ENCODE data around the gene SLC19A2.
A peak's percentile ranks its signal among the peaks of the same experiment; 100 is the strongest.
"Not testable (repeated sequence)": the region's sequence is repeated elsewhere in the genome, so short reads cannot be mapped to it uniquely, and the experiment has no call there.

Gene SLC19A2

DNA sequence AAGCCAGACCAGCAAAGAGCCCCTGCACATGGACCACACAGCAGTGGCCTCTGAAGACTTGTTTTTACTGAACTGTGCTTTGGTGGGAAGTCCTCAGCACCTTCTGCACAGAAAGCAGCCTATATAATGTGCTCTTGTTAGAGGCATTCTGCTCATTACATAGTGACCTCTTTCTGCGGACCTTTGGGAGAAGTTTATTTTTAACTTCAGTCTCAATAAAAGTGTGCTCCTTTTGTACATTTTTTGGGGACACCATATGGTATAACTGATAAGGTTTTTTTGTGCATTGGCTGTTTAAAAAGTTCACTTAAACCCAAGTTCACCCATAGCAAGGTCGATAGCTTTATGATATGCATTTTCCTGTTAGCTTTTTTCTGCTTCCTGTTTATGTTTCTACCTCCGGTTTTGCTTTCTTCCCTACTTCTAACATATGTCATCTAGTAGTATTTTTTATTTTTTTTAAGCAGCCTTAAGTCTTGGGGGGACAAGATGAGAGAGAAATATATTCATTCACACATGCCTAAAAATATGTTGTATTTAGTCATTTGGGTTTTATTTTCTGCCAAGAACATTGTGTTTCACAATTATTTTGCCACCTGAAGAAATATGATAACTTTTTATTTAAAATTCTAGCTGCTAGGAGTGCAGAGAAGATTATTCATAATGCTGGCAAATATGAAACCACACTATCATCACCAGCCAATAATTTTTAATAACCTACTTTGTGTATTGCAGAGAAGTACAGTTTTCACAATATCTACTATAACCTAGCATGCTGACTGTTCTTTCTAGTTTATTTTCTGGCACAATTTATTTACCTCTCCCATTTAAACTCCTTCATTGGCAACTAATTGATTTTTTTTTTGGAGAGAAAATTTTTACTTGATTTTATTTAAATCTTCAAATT is 22.9 kb upstream of the SLC19A2 start:
- DNase-seq (ENCODE audit: low spot score): no peak

DNA sequence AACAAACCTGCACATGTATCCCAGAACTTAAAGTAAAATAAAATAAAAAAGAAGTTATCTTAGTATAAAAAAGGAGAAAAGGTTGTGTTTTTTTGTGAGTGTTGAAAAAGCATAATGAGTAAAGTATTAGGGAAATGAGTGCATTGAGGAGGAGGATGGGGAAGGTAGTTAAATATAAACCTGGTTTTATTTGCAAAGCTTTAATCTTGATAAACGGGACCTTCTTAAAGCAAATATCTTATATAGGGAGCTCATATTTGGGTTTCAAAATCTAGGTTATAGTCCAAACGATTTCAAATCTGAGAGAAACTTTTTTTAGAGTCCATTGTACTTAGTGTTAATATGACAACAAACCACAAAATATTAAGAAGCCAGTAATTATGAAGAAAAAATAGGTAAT is 21.7 kb upstream of the SLC19A2 start:
- DNase-seq (ENCODE audit: low spot score): no peak

DNA sequence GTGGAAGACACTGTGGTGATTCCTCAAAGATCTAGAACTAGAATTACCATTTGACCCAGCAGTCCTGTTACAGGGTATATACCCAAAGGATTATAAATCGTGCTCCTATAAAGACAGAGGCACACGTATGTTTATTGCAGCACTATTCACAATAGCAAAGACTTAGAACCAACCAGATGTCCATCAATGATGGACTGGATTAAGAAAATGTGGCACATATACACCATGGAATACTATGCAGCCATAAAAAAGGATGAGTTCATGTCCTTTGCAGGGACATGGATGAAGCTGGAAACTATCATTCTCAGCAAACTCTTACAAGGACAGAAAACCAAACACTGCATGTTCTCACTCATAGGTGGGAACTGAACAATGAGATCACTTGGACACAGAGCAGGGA is 17.9 kb upstream of the SLC19A2 start:
- DNase-seq (ENCODE audit: low spot score): not testable (repeated sequence)

DNA sequence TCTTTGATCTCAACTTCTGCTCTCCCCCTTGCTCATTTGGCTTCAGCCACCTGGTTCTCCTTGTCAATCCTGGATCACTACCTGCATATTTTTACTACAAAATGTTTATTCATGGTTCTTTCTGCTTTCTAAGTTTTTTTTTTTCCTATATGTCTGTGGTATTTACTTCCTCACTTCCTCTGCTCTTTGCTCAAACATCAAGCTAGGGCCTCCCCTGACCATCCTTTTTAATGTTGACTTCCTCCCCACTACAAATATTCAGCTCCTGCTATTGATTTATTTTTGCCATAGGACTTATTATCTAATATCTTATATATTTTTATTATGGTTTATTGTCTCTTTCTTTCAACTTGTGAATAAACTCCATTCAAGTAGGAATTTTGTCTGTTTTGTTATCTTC is 14.1 kb upstream of the SLC19A2 start:
- no peak for DNase-seq (ENCODE audit: low spot score)

DNA sequence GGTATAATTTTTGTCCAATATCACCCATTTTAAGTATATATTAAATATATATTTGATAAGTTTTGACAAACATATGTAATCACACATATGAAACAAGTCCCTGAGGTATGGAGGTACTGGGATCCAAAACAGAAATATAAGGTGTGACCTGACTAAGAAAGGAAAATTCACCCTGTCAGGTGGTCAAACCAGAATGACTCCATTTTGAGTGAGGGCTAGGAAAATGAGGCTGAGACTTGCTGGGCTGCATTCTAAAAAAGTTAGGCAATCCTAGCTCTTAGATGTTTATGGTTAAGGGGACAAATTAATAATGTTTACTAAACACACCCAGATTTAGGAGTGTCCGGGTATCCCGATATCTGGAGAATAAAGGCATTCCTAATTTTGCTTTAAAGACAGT is 11.6 kb upstream of the SLC19A2 start:
- no peak for DNase-seq (ENCODE audit: low spot score)

DNA sequence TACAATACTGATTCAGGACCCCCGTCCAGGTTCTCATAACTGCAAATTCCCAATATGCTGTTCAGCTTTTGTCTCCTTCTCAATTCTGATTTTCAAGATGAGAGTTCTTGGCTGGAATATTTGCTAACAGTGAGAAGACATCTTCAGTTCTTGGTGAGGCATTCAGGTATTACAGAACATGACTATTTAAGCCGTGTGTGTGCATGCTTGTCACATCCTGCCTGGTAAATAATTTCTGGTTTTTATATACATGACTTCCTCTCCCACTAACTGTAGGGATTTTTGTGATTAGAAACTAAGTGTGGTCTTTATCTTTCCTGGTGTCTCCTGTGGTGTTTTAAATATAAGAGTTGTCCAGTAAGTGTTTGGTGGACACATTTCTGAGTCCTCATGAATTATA is 10.2 kb upstream of the SLC19A2 start:
- DNase-seq (ENCODE audit: low spot score): no peak

DNA sequence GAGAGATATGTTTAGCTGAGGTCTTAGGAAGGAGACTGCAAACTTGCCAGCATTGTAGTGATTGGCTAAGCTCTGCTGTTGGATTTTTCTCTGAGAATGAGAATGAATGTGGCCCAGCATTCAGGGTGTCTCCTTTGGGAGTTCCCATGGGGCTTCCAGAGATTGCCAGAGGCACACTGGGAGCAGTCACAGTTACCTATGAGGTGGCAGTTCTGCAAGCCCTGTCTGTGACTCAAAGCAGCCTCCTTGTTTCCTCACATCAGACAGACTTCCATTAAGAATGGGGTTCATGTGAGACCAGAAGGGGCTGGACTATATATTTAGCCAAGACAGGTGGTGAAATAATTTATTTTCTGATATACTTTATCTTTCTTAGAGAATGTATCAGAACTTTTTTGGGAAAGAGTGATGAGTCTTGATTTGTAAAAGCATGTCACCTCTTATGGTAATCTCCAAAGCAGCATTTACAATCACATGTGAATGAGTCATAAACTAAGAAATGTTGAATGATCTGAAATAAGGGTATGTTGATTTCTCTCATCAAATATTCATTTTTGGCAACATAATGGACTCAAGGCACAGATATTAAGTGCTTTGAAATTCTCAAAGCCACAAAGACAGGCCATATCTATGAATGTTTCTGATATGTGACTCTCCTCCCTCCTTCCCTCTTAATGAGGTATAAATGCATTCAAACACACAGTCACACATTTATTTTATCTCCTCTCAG is 9.5 kb upstream of the SLC19A2 start:
- DNase-seq (ENCODE audit: low spot score): no peak

DNA sequence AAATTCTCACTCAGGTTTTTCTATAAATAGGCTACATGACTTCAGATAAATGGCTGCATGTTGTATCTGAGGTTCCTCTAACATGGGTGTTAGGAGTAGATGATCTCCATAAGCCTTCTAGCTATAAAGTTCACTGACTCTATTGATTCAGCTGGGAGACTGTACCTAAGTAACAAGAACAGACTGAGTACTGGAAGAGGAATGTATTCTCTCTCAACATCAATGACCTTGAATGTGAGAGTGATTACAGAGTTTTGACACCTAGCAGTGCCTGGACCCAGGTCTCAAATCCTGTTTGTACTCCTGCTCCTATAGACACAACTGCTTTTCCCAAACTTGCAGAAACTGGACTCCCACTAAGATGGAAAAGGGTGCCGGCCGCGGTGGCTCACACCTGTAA is 8.6 kb upstream of the SLC19A2 start:
- DNase-seq (ENCODE audit: low spot score): no peak

DNA sequence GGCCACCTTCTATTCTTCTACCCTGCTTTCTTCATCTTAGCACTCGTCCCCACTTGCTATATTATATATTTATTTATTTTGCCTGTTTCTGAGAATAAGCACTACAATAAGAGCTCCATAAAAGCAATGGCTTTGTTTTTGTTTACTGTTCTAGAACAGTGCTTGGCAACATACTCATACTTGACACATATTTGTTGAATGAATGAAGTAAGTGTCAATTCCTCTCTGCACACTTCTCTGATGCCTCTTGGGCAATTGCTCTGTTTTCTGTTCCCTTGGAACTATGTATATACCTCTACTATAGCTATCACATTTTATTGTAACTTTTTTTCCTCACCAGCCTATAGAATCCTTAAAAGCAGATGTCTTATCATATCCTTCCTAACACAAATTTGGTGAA is 7.5 kb upstream of the SLC19A2 start:
- no peak for DNase-seq (ENCODE audit: low spot score)

DNA sequence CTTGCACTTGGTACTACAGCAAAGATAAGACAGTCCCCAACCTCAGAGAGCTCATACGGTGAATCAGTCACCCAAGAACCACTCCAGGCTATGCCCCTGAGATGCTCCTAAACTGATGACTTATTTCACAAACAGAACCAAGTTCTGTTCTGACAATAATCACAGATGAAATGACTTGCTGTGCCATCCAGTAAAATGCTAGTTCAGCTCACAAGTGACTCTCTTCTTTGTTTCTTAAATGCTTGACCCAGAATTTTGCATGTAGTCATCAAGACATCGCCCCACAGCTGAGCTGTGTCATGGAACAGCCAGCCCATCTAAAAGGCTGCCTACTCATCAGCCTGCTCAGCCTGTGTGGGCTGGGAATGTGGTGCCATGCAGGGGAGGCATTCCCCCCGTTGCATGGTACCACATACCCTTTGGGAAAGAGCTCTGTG is 6.1 kb upstream of the SLC19A2 start:
- DNase-seq (ENCODE audit: low spot score): no peak

DNA sequence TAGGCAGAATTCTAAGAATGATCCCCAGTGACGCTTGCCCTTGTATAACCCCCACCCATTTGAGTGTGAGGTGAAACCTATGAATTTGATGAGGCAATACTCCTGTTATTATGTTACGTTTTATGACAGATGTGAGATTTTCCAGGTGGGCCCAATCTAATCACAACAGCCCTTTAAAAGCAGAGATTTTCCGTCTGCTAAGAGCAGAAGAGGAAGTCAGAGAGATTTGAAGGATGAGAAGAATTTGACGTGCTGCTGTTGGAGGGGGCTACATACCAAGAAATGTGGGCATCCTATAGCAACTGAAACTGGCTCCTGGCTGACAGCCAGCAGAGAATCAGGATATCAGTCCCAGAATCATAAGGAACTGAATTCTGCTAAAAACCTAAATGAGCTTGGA is 2.4 kb upstream of the SLC19A2 start:
- DNase-seq (ENCODE audit: low spot score): no peak

DNA sequence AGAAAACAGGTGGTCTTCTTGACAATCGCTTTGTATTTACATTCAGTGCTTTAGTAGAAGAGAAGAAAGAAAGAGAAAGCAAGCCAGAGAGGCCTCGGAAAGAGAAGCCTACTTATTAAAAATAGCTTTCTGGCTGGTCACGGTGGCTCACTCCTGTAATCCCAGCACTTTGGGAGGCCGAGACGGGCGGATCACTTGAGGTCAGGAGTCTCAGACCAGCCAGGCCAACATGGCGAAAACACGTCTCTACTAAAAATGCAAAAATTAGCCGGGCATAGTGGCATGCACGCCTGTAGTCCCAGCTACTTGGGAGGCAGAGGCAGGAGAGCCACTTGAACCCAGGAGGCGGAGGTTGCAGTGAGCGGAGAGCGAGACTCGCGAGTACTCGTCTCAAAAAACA is 1.8 kb upstream of the SLC19A2 start:
- DNase-seq (ENCODE audit: low spot score): no peak

DNA sequence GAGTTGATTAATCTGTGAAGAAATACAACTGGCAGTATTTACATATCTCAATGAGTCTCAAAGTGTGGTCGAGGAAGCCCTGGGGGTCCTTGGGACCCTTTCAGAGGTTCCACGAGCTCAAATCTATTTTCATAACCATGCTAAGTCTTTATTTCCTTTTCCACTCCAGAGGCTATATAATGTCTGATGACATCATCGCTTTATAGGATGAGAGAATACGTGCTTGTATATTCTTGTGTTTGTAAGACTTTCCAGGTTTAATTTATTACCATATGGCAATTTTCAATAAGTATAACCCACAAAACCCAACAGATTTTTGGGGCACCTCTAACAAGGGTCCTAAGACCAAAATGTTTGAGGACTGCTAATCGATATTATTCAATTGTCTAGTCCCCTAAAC is 1.4 kb upstream of the SLC19A2 start:
- DNase-seq (ENCODE audit: low spot score): no peak

DNA sequence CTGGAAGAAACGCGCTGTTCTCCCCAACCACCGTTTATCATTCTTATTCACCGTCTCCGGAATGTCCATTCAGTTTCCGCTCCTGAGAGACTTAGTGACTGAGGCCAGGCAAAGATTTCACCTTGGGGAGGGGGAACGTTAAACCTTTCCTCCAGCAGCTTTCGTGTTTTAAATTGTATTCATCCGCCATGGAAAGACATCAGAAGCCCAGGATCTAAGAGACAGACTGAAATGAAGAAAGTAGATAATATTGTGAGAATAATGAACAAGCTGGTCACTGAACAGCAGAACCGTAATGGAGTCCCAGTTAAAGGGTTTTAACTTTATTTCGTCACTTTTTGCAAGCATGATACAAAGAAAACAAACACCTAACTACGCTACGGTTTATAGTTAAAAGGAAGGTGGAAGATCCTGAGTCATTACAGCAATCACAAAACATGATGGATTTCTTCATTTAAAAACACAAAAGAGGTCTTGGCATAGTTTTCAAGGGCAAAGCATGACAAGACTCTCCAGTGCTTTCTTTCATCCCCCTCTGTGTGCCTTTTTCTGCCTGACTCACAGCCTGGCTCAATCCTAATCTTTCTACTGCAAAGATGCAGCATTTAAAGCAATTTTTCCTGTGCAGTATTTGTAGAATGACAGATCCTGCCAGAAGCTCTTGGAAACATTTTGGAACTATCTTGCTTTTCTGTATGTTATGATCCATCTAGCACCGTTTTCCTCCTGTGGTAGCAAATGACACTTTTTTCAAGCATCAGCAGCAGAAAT is 722 bp upstream of the SLC19A2 start:
- DNase-seq (ENCODE audit: low spot score): no peak

DNA sequence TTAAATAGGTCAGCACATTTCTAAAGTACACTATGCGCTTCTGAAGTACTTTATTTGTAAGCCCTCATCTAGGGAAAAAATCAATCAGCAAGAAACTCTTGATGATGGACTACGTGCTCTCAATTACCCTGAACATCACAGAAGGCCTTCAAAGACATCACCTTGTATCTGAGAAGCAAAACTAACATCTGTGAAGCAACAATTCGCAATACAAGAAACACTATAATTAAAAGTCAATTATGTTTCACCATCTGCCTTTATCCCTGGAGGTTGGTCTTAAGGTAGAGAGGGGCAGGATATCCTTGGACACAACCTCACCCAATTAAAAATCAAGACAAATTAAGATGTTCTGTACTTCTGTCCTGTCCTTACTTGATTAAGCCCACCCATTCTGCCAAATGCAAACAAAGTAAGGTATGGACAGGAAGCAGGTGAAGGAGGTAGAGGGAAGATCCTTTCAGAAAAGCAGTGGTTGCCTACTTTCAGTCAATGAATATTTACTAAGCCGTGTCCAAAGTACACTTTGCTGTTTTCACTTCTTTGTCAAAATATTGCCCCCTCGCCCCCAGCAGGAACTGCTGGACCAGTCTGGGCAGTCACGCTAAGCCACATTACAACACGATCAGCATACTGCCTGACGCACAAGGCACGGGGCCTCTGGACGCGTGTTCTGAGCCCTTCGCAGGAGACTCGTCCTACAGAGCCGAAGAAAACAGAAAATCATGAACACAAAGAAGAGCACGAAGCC is 887 bp downstream of the SLC19A2 start:
- peak; percentile 19 for DNase-seq (ENCODE audit: low spot score)

DNA sequence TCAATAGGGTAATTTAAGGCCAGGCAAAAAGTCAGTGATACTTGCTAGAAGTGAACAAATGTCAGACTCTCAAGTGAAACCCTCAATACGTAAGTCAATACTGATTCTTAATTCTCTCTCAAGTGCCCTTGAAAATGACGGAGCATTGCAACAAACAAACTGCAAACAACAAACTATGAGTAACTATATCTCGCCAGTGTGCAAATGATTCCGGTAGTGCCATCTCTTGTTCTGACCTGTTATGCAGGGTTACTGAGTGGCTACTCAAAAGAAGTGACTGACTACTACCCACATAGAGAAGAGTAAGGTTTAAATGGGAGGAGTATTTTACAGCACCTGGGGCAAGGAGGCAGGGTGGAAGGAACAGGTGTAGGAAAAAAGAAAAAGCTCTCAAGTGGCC is 1.6 kb downstream of the SLC19A2 start:
- no peak for DNase-seq (ENCODE audit: low spot score)

DNA sequence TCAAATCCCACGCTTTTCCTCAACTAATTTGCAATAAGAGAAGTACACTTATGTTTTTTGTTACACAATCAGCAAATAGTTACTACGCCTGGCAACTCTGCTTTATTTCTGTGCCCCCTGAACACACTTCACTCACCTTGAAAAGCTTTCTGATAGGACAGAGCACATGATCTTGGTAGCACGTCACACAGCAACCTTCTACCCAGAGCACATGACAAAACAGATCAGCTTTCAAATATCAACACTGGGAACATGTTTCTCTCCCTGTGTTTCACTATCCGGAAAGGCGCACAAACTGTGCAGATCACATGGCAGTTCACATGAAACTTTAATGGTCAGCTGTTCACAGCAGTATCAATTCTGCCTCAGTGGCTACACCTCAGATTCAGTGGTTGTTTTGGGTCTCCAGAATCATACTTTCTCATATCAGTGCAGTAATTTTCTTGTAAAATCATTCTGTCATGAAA is 2.2 kb downstream of the SLC19A2 start:
- DNase-seq (ENCODE audit: low spot score): no peak

DNA sequence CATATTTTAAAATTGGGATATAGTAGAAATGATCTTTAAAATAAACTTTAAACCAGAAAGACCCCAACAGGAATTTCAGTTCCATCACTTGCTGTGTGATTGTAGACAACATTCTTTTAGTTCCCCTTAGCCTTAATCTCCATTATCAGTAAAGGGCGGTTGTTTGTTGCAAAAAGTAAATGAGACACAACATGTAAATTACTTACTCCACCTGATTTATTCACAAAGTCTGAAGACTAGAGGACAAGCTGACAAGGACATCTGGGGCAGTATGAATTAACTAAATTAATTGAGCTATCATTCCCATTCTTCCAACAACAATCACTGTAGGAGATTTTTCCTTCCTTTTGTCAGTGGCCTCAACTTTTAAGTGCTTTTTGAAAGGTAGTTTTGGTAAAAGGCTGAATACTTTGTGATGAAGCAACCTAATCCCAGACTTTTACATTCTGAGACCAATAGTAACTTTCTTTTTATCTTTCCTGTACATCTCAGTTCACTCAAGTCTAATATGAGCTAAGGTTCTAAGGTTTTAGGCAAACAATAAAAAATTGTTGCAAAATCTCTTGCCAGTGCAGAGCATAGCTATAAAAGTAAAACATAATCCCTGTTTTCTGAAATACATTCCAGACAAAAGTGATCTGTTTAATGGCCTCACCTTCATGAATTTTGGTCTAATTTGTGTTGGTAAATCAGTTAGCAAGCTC is 6.2 kb downstream of the SLC19A2 start:
- DNase-seq (ENCODE audit: low spot score): no peak

DNA sequence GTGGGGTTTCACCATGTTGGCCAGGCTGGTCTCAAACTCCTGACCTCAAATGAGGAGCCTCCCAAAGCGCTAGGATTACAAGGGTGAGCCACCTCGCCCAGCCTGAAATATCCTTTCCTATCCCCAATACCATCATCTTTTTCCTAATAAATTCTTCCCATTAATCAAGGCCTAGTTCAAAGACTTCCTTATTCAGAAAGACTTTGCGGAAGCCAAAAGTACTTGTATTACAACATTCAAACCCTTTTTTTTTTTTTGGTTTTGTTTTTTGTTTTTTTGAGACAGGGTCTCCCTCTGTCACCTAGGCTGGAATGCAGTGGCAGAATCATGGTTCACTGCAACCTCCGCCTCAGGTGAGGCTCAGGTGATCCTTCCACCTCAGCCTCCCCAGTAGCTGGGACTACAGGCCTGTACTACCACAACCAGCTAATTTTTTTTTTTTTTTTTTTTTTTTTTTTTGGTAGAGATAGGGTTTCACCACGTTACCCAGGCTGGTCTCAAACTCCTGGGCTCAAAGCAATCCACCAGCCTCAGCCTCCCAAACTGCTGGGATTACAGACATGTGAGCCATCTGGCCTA is 7.6 kb downstream of the SLC19A2 start:
- DNase-seq (ENCODE audit: low spot score): no peak

DNA sequence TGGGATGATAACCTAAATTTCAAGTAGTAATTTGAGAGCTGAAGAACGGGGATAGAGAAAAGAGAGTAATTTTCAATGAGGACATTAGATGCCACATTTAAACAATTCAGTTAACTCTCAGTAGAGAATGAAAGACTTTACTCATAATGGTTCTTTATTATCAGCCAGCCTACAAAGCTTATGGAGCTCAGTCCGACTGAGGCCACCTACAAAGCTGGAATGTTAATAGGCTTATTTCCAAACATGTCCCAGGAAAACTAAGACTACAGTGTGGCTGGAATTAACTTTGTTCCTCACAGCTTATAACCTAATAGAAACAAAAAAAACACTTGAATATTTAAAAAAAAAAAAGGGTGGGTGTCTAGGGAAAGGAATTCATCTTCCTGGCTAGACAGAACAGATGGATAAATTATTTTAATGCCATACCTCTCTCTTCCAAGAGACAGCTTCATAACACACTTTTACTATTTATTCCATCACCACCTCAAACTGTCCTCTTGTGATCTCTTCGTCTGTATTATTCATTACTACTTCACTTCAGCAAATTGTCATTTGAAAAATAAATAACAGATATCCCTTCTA is 9.8 kb downstream of the SLC19A2 start:
- DNase-seq (ENCODE audit: low spot score): no peak

Data from CD4-positive, alpha-beta T cell treated with Interleukin-15 for 4 hours (primary cell).